H9 (cell line): ENCODE measurements around the gene CHN2. TPM values are rescaled to one million over a fixed set of nuclear protein-coding genes. Genes with fewer than 3 reads are reported as not detected.

ENCODE experiments used
- DNase-seq: peaks from one replicate; pipeline ENCODE4 v3.0.0-alpha.2; 2017
- H2AFZ ChIP-seq: one replicate; pipeline ENCODE4 v1.6.1; 2013; ENCODE audit warnings: mild to moderate bottlenecking, low read length, control low read depth, moderate library complexity
- H2AK5ac ChIP-seq: 2 replicates; pipeline ENCODE4 v1.6.1; 2013; ENCODE audit warnings: low read length, control low read depth, mixed read lengths; ENCODE audit not compliant: insufficient read length
- H2BK120ac ChIP-seq: one replicate; pipeline ENCODE4 v1.6.1; 2013; ENCODE audit warnings: low read depth, mild to moderate bottlenecking, low read length, control low read depth, inconsistent platforms; ENCODE audit not compliant: poor library complexity, severe bottlenecking
- H2BK12ac ChIP-seq: 2 replicates; pipeline ENCODE4 v1.6.1; 2013; ENCODE audit warnings: low read length, control low read depth, mixed read lengths, low read depth; ENCODE audit not compliant: insufficient read length
- H2BK15ac ChIP-seq: 2 replicates; pipeline ENCODE4 v1.6.1; 2013; ENCODE audit warnings: low read depth, low read length, control low read depth
- H2BK20ac ChIP-seq: one replicate; pipeline ENCODE4 v1.6.1; 2013; ENCODE audit warnings: low read depth, mild to moderate bottlenecking, low read length, control low read depth, inconsistent platforms; ENCODE audit not compliant: poor library complexity, severe bottlenecking
- H2BK5ac ChIP-seq: 2 replicates; pipeline ENCODE4 v1.6.1; 2013; ENCODE audit warnings: low read length, control low read depth, mixed read lengths; ENCODE audit not compliant: insufficient read length
- H3K14ac ChIP-seq: 2 replicates; pipeline ENCODE4 v1.6.1; 2013; ENCODE audit warnings: low read length, control low read depth; ENCODE audit not compliant: insufficient read depth
- H3K18ac ChIP-seq: 2 replicates; pipeline ENCODE4 v1.6.1; 2013; ENCODE audit warnings: low read depth, mild to moderate bottlenecking, mixed read lengths, low read length, control low read depth; ENCODE audit not compliant: insufficient read length
- H3K23ac ChIP-seq: 2 replicates; pipeline ENCODE4 v1.6.1; 2013; ENCODE audit warnings: low read length, control low read depth, mixed read lengths, low read depth; ENCODE audit not compliant: insufficient read length
- H3K23me2 ChIP-seq: 2 replicates; pipeline ENCODE4 v1.6.1; 2013; ENCODE audit warnings: low read depth, mild to moderate bottlenecking, mixed read lengths, low read length, control low read depth; ENCODE audit not compliant: insufficient read length, poor library complexity, severe bottlenecking
- H3K27ac ChIP-seq: 2 replicates; pipeline ENCODE4 v1.5.1; 2013; ENCODE audit warnings: low read length, control low read depth, mixed read lengths, low read depth; ENCODE audit not compliant: insufficient read length
- H3K27me3 ChIP-seq: 2 replicates; pipeline ENCODE4 v1.6.1; 2013; ENCODE audit warnings: low read length, control low read depth, inconsistent platforms; ENCODE audit not compliant: insufficient read depth
- H3K4ac ChIP-seq: 2 replicates; pipeline ENCODE4 v1.6.1; 2013; ENCODE audit warnings: low read depth, mild to moderate bottlenecking, control low read depth, inconsistent platforms, low read length, moderate library complexity
- H3K4me1 ChIP-seq: 2 replicates; pipeline ENCODE4 v1.6.1; 2013; ENCODE audit warnings: low read length, control low read depth, inconsistent platforms; ENCODE audit not compliant: insufficient read depth
- H3K4me2 ChIP-seq: 2 replicates; pipeline ENCODE4 v1.6.1; 2013; ENCODE audit warnings: low read length, control low read depth, mixed read lengths; ENCODE audit not compliant: insufficient read length, insufficient read depth
- H3K56ac ChIP-seq: 2 replicates; pipeline ENCODE4 v1.6.1; 2013; ENCODE audit warnings: low read depth, mild to moderate bottlenecking, mixed read lengths, low read length, control low read depth; ENCODE audit not compliant: insufficient read length
- H3K79me1 ChIP-seq: 2 replicates; pipeline ENCODE4 v1.6.1; 2013; ENCODE audit warnings: low read depth, mild to moderate bottlenecking, moderate library complexity, low read length, control low read depth, inconsistent platforms; ENCODE audit not compliant: insufficient read depth, poor library complexity, severe bottlenecking
- H3K79me2 ChIP-seq: 2 replicates; pipeline ENCODE4 v1.6.1; 2013; ENCODE audit warnings: low read length, control low read depth, inconsistent platforms; ENCODE audit not compliant: insufficient read depth
- H3K9ac ChIP-seq: 2 replicates; pipeline ENCODE4 v1.6.1; 2013; ENCODE audit warnings: low read length, control low read depth, mixed read lengths; ENCODE audit not compliant: insufficient read length; ENCODE audit errors: extremely low read depth
- H3K9me3 ChIP-seq: one replicate; pipeline ENCODE4 v1.6.1; 2013; ENCODE audit warnings: low read depth, low read length, inconsistent platforms; ENCODE audit not compliant: control insufficient read depth
- H3T11ph ChIP-seq: one replicate; pipeline ENCODE4 v1.6.1; 2013; ENCODE audit warnings: mild to moderate bottlenecking, low read length, control low read depth, inconsistent platforms
- H4K20me1 ChIP-seq: one replicate; pipeline ENCODE4 v1.6.1; 2013; ENCODE audit not compliant: control insufficient read depth, insufficient read length, insufficient read depth
- H4K5ac ChIP-seq: 2 replicates; pipeline ENCODE4 v1.6.1; 2013; ENCODE audit warnings: low read depth, mild to moderate bottlenecking, mixed read lengths, low read length, control low read depth; ENCODE audit not compliant: insufficient read length
- H4K8ac ChIP-seq: replicated peaks from 2 replicates; pipeline ENCODE4 v1.6.1; 2013; ENCODE audit warnings: low read length, control low read depth, mixed read lengths, low read depth; ENCODE audit not compliant: insufficient read length
- H4K91ac ChIP-seq: 2 replicates; pipeline ENCODE4 v1.6.1; 2013; ENCODE audit warnings: low read depth, mild to moderate bottlenecking, moderate library complexity, mixed read lengths, low read length, control low read depth; ENCODE audit not compliant: insufficient read length
- H3K27ac Mint-ChIP-seq, 3 experiments: 2 replicates in 2 of 3; 3 replicates in 1 of 3; pipeline ENCODE4 v1.8.0; 2020 to 2021; ENCODE audit warnings: mixed read lengths in 3 of 3, mild to moderate bottlenecking in 1 of 3, moderate library complexity in 1 of 3
- H3K27me3 Mint-ChIP-seq: 2 replicates; pipeline ENCODE4 v1.8.0; 2021; ENCODE audit warnings: low read depth, mild to moderate bottlenecking, moderate library complexity, mixed read lengths
- H3K36me3 Mint-ChIP-seq, 3 experiments: 2 replicates in 2 of 3; 3 replicates in 1 of 3; pipeline ENCODE4 v1.8.0; 2020 to 2021; ENCODE audit warnings: low read depth in 3 of 3, mixed read lengths in 3 of 3; ENCODE audit not compliant: insufficient read depth in 1 of 3
- H3K4me1 Mint-ChIP-seq, 2 experiments: 2 replicates each; pipeline ENCODE4 v1.8.0; 2020; ENCODE audit warnings: mixed read lengths in 2 of 2
- H3K4me3 Mint-ChIP-seq, 2 experiments: 2 replicates in 1 of 2; 3 replicates in 1 of 2; pipeline ENCODE4 v1.8.0; 2020 to 2021; ENCODE audit warnings: mild to moderate bottlenecking in 2 of 2, mixed read lengths in 2 of 2, moderate library complexity in 1 of 2
- H3K9me3 Mint-ChIP-seq, 2 experiments: 2 replicates in 1 of 2; 3 replicates in 1 of 2; pipeline ENCODE4 v1.8.0; 2020; ENCODE audit warnings: mild to moderate bottlenecking in 2 of 2, mixed read lengths in 2 of 2, moderate library complexity in 1 of 2
- WGBS: extraction: QIAGEN DNeasy Blood & Tissue Kit; methylation state at CpG from one replicate; pipeline ENCODE4 v1.1.7; 2013; ENCODE audit warnings: missing lambda C conversion rate, low lambda C conversion rate, mixed read lengths; ENCODE audit not compliant: insufficient read length; ENCODE audit errors: extremely low coverage; 5-methylcytosine and 5-hydroxymethylcytosine counted together
- total RNA-seq: library from RNA; stranded (reverse); gene quantifications from 2 replicates; pipeline ENCODE4 v1.2.1, GENCODE V29; 2021
- TF ChIP-seq, protein P1 (sequence below): fragments of 200-600 bp; sonication (generic); conservative IDR thresholded peaks from 3 replicates; pipeline ENCODE4 v1.8.0; 2021; ENCODE audit warnings: antibody characterized with exemption, mild to moderate bottlenecking

Gene CHN2
- total RNA-seq, 1 experiment from 2014 or later, result 3.3 TPM

DNA sequence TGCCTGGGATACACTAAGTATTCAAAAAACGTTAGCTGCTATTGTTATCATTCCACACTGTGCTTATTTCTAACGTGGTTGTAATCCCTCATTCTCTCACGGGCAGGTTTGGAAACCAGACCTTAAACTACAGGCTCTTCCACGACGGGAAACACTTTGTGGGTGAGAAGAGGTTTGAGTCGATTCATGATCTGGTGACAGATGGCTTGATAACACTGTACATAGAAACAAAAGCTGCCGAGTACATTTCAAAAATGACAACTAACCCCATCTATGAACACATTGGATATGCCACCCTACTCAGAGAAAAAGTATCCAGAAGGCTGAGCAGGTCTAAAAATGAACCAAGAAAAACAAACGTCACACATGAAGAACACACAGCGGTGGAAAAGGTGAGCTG is 205.9 kb downstream of the CHN2 start:
- no peak overlapping the region for H3K27ac ChIP-seq
- no peak for DNase-seq
- WGBS, result no CpG with 5 or more reads among the region's 9 CpGs
- H3K23me2 ChIP-seq, result no peaks in the 10 kb centered on the region
- no peak overlapping the region for H2BK120ac ChIP-seq
- no peak overlapping the region for H2AFZ ChIP-seq
- peaks cover 0 to 4% (median 0%) of the 10 kb centered on the region in 3 experiments; a peak in 1 of 7 replicates for H3K36me3 Mint-ChIP-seq
- H4K5ac ChIP-seq, result no peak overlapping the region
- no peak overlapping the region for H2BK5ac ChIP-seq
- H2BK20ac ChIP-seq, result no peak overlapping the region
- H2BK12ac ChIP-seq, result no peak overlapping the region
- H3K27me3 Mint-ChIP-seq, result no peaks in the 10 kb centered on the region
- no peak overlapping the region for H3K4me2 ChIP-seq
- H4K20me1 ChIP-seq, result no peaks in the 10 kb centered on the region
- no peaks in the 10 kb centered on the region for H3K27me3 ChIP-seq
- H3K79me2 ChIP-seq, result no peaks in the 10 kb centered on the region
- H3K18ac ChIP-seq, result no peak overlapping the region
- H3K9me3 ChIP-seq, result no peaks in the 10 kb centered on the region
- no peaks in the 10 kb centered on the region for H3K79me1 ChIP-seq
- no peak overlapping the region for H4K91ac ChIP-seq
- no peak overlapping the region for H4K8ac ChIP-seq
- TF ChIP-seq, protein P1, sequence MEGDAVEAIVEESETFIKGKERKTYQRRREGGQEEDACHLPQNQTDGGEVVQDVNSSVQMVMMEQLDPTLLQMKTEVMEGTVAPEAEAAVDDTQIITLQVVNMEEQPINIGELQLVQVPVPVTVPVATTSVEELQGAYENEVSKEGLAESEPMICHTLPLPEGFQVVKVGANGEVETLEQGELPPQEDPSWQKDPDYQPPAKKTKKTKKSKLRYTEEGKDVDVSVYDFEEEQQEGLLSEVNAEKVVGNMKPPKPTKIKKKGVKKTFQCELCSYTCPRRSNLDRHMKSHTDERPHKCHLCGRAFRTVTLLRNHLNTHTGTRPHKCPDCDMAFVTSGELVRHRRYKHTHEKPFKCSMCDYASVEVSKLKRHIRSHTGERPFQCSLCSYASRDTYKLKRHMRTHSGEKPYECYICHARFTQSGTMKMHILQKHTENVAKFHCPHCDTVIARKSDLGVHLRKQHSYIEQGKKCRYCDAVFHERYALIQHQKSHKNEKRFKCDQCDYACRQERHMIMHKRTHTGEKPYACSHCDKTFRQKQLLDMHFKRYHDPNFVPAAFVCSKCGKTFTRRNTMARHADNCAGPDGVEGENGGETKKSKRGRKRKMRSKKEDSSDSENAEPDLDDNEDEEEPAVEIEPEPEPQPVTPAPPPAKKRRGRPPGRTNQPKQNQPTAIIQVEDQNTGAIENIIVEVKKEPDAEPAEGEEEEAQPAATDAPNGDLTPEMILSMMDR, result no peak
- H3K4me1 Mint-ChIP-seq, result peaks cover 2 to 8% of the 10 kb centered on the region in 2 experiments; a peak in 2 of 4 replicates
- H3K9me3 Mint-ChIP-seq, result no peaks in the 10 kb centered on the region
- H3K23ac ChIP-seq, result no peak overlapping the region
- no peak overlapping the region for H3K27ac Mint-ChIP-seq
- no peak overlapping the region for H3K56ac ChIP-seq
- H3K4me3 Mint-ChIP-seq, result no peak overlapping the region
- no peak overlapping the region for H2AK5ac ChIP-seq
- H2BK15ac ChIP-seq, result no peak overlapping the region
- H3K4ac ChIP-seq, result no peak overlapping the region
- H3K9ac ChIP-seq, result no peak overlapping the region
- no peaks in the 10 kb centered on the region for H3K4me1 ChIP-seq
- H3T11ph ChIP-seq, result no peak overlapping the region
- H3K14ac ChIP-seq, result no peak overlapping the region
